K562 (cell line): ENCODE measurements around the gene KNSTRN. TPM values are rescaled to one million over a fixed set of nuclear protein-coding genes. Genes with fewer than 3 reads are reported as not detected.

Source experiments
- MECOM ChIP-seq: fragments of 250-450 bp; sonication (Bioruptor Pico); IDR thresholded peaks from 2 replicates; pipeline ENCODE4 v1.8.0; 2022; ENCODE audit warnings: inconsistent platforms
- NELFE ChIP-seq: IDR thresholded peaks from 2 replicates; pipeline ENCODE4 v1.6.1; 2011; ENCODE audit warnings: mild to moderate bottlenecking; ENCODE audit not compliant: insufficient read depth, insufficient read length
- NR2C2 ChIP-seq, 2 experiments: fragments of 200-800 bp in 1 of 2; sonication (Bioruptor generic) in 1 of 2; sonication (generic) in 1 of 2; formaldehyde crosslinking in 1 of 2; IDR thresholded peaks; 2 replicates each; pipeline versions ENCODE4 v1.6.1 to v1.8.0; 2016 to 2022; ENCODE audit warnings: mild to moderate bottlenecking in 1 of 2, missing compliant biosample characterization in 1 of 2, missing genetic modification characterization in 1 of 2, missing genetic modification reagents in 1 of 2
- PREB ChIP-seq: sonication (generic); formaldehyde crosslinking; IDR thresholded peaks from 2 replicates; pipeline ENCODE4 v1.8.1; 2023; ENCODE audit warnings: mild to moderate bottlenecking, missing genetic modification reagents
- RBBP5 ChIP-seq: fragments of 200-600 bp; sonication (generic); IDR thresholded peaks from 2 replicates; pipeline ENCODE4 v1.6.1; 2012; ENCODE audit warnings: borderline replicate concordance, mild to moderate bottlenecking, low read length, control low read depth, inconsistent platforms; ENCODE audit not compliant: insufficient read depth, poor library complexity, severe bottlenecking
- SMARCE1 ChIP-seq: fragments of 450-650 bp; IDR thresholded peaks from 2 replicates; pipeline ENCODE4 v1.7.1; 2016; ENCODE audit warnings: mild to moderate bottlenecking
- TCFL5 ChIP-seq: fragments of 250-450 bp; sonication (Bioruptor Pico); conservative IDR thresholded peaks from 2 replicates; pipeline ENCODE4 v1.6.1; 2021; ENCODE audit warnings: mild to moderate bottlenecking, moderate library complexity, matching md5 sums
- TSC22D4 ChIP-seq: fragments of 450-650 bp; IDR thresholded peaks from 2 replicates; pipeline ENCODE4 v1.6.1; 2016; ENCODE audit warnings: missing genetic modification characterization, missing biosample characterization, control low read depth
- TSHZ1 ChIP-seq: fragments of 250-450 bp; sonication (Bioruptor Pico); IDR thresholded peaks from 2 replicates; pipeline ENCODE4 v1.4.0; 2020; ENCODE audit warnings: mild to moderate bottlenecking, moderate library complexity
- ZBTB8A ChIP-seq: fragments of 450-650 bp; IDR thresholded peaks from 2 replicates; pipeline ENCODE4 v1.6.1; 2018; ENCODE audit warnings: mild to moderate bottlenecking, moderate library complexity; ENCODE audit not compliant: partially characterized antibody
- ZNF830 ChIP-seq: fragments of 250-450 bp; sonication (Bioruptor Pico); IDR thresholded peaks from 2 replicates; pipeline ENCODE4 v1.5.0; 2021; ENCODE audit warnings: mild to moderate bottlenecking
- polyA plus RNA-seq, 8 experiments: library from polyadenylated mRNA; depleted of rRNA in 4 of 8; stranded (reverse) in 5 of 8; unstranded in 3 of 8; fragments of >200 nt; fragmentation: Nextera tagmentation in 2 of 8; fragmentation: Illumina TruSeq in 1 of 8; extraction: Ambion mirVana in 2 of 8; extraction: Trizol in 1 of 8; gene quantifications; 2 replicates each; pipeline versions ENCODE4 v1.2.1 to v1.2.3, GENCODE V29; 2011 to 2014; ENCODE audit warnings: inconsistent platforms in 1 of 8, missing spikeins in 1 of 8
- total RNA-seq, 7 experiments: library from RNA; depleted of rRNA in 6 of 7; stranded (reverse); fragments of >200 nt in 6 of 7; fragmentation: Illumina TruSeq in 2 of 7; extraction: Trizol in 2 of 7; gene quantifications; 2 replicates each; pipeline versions ENCODE4 v1.2.1 to v1.2.3, GENCODE V29; 2011 to 2021; ENCODE audit warnings: low replicate concordance in 1 of 7
- TF ChIP-seq, protein P1 (sequence below): sonication (generic); formaldehyde crosslinking; IDR thresholded peaks from 2 replicates; pipeline ENCODE4 v1.8.1; 2023; ENCODE audit warnings: mild to moderate bottlenecking, missing genetic modification reagents
- TF ChIP-seq, protein P2 (sequence below): sonication (generic); formaldehyde crosslinking; IDR thresholded peaks from 2 replicates; pipeline ENCODE4 v1.8.0; 2022; ENCODE audit warnings: mild to moderate bottlenecking, missing genetic modification reagents, borderline replicate concordance
- TF ChIP-seq, protein P3 (sequence below): fragments of 250-450 bp; sonication (Bioruptor Pico); IDR thresholded peaks from 2 replicates; pipeline ENCODE4 v1.4.0; 2020; ENCODE audit warnings: mild to moderate bottlenecking, moderate library complexity

KNSTRN gene
- total and polyA plus RNA-seq, 9 of the 15 experiments (the other 6 are each of a cell fraction or from before 2014, with no cell fraction given): 48.7 to 88.2 (median 66.3) TPM

DNA sequence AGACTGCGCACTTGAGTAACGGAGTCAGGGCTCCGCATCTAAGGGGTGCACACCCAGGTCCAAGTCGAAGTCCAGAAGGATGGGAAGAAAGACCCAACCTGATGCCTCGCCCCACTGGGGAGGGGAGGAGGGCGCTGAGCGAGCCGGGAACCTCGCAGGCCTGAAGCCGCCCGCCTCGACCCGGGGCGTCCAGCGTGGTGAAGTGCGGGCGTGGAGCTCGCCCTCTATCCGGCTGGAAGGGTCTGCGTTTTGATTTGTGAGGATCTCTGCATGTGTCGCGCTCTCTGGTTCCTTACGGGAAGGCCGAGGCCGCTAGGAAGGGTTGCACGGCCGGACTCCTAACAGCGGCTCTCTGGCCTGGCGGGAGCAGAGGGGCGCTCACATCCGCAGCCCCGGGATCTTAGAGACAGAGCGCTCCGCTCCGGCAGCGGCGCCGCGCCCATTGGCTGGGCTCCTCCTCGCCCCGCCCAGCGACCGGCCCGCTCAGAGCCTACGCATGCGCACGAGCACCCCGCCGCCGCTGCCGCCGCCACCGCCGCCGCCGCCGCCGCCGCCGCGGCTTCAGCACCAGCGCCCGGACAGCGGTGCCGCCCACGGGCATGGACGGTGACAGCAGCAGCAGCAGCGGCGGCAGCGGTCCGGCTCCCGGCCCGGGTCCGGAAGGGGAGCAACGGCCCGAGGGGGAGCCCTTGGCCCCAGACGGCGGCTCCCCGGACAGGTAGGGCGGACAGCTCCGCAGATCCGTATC lies 24.6 kb upstream of the KNSTRN start, which contains the start of gene DISP2 (continued):
- no peak for TF ChIP-seq TSC22D4 (tag)
- TF ChIP-seq RBBP5: no peak
- TF ChIP-seq TCFL5 (CRISPR knock-in tag): no peak
- TF ChIP-seq TSHZ1 (CRISPR knock-in tag): no peak
- no peak for TF ChIP-seq SMARCE1
- no peak for TF ChIP-seq ZBTB8A
- no peak for TF ChIP-seq NELFE
- no peak for TF ChIP-seq MECOM (CRISPR knock-in tag)
- TF ChIP-seq, protein P1, sequence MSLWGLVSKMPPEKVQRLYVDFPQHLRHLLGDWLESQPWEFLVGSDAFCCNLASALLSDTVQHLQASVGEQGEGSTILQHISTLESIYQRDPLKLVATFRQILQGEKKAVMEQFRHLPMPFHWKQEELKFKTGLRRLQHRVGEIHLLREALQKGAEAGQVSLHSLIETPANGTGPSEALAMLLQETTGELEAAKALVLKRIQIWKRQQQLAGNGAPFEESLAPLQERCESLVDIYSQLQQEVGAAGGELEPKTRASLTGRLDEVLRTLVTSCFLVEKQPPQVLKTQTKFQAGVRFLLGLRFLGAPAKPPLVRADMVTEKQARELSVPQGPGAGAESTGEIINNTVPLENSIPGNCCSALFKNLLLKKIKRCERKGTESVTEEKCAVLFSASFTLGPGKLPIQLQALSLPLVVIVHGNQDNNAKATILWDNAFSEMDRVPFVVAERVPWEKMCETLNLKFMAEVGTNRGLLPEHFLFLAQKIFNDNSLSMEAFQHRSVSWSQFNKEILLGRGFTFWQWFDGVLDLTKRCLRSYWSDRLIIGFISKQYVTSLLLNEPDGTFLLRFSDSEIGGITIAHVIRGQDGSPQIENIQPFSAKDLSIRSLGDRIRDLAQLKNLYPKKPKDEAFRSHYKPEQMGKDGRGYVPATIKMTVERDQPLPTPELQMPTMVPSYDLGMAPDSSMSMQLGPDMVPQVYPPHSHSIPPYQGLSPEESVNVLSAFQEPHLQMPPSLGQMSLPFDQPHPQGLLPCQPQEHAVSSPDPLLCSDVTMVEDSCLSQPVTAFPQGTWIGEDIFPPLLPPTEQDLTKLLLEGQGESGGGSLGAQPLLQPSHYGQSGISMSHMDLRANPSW (CRISPR knock-in tag): no peak
- TF ChIP-seq, protein P2, sequence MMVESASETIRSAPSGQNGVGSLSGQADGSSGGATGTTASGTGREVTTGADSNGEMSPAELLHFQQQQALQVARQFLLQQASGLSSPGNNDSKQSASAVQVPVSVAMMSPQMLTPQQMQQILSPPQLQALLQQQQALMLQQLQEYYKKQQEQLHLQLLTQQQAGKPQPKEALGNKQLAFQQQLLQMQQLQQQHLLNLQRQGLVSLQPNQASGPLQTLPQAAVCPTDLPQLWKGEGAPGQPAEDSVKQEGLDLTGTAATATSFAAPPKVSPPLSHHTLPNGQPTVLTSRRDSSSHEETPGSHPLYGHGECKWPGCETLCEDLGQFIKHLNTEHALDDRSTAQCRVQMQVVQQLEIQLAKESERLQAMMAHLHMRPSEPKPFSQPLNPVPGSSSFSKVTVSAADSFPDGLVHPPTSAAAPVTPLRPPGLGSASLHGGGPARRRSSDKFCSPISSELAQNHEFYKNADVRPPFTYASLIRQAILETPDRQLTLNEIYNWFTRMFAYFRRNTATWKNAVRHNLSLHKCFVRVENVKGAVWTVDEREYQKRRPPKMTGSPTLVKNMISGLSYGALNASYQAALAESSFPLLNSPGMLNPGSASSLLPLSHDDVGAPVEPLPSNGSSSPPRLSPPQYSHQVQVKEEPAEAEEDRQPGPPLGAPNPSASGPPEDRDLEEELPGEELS (CRISPR knock-in tag): no peak
- no peak for TF ChIP-seq PREB (CRISPR knock-in tag)
- TF ChIP-seq ZNF830 (CRISPR knock-in tag): no peak
- TF ChIP-seq, protein P3, sequence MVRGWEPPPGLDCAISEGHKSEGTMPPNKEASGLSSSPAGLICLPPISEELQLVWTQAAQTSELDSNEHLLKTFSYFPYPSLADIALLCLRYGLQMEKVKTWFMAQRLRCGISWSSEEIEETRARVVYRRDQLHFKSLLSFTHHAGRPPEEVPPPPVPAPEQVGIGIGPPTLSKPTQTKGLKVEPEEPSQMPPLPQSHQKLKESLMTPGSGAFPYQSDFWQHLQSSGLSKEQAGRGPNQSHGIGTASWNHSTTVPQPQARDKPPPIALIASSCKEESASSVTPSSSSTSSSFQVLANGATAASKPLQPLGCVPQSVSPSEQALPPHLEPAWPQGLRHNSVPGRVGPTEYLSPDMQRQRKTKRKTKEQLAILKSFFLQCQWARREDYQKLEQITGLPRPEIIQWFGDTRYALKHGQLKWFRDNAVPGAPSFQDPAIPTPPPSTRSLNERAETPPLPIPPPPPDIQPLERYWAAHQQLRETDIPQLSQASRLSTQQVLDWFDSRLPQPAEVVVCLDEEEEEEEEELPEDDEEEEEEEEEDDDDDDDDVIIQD (CRISPR knock-in tag): no peak
- no peak; the same call in 1 of the 2 replicates for TF ChIP-seq NR2C2 (CRISPR knock-in tag; IDR thresholded peaks at IDR 0.05)
- TF ChIP-seq NR2C2 (tag; IDR thresholded peaks at IDR 0.05): no peak
